Breast epithelium (tissue), 4 donors: ENCODE data around the gene SUFU. TPM values are rescaled to one million over a fixed set of nuclear protein-coding genes. Genes with fewer than 3 reads are reported as not detected.

Experiments used
- DNase-seq, 2 donors: peaks; one replicate each; pipeline ENCODE4 v3.0.0-alpha.2; 2019; ENCODE audit warnings: low spot score in 2 of 2
- H3K27ac ChIP-seq, 2 donors: fragments of 200-600 bp; sonication (generic) in 1 of 2; one replicate each; pipeline ENCODE4 v1.5.1; 2016 to 2019; ENCODE audit warnings: mild to moderate bottlenecking in 1 of 2
- H3K27me3 ChIP-seq, 2 donors: fragments of 200-600 bp; sonication (generic) in 1 of 2; one replicate each; pipeline versions ENCODE4 v1.5.1 to v1.6.0; 2017 to 2019; ENCODE audit warnings: control low read depth in 1 of 2, mild to moderate bottlenecking in 1 of 2
- H3K36me3 ChIP-seq: fragments of 200-600 bp; one replicate; pipeline ENCODE4 v1.5.1; 2019
- H3K4me1 ChIP-seq, 2 donors: fragments of 200-600 bp; sonication (generic); one replicate each; pipeline ENCODE4 v1.5.1; 2016 to 2019; ENCODE audit warnings: control low read depth in 1 of 2
- H3K4me3 ChIP-seq, 3 donors: fragments of 200-600 bp; sonication (generic); 1 replicate in 2 of 3; 2 replicates in 1 of 3; pipeline ENCODE4 v1.5.1; 2016 to 2019; ENCODE audit warnings: mild to moderate bottlenecking in 3 of 3, moderate library complexity in 2 of 3
- H3K9me3 ChIP-seq, 2 donors: fragments of 200-600 bp; sonication (generic) in 1 of 2; one replicate each; pipeline ENCODE4 v1.5.1; 2016 to 2019; ENCODE audit warnings: control low read depth in 1 of 2
- CTCF ChIP-seq, 3 donors: fragments of 450-650 bp; IDR thresholded peaks; one replicate each; pipeline ENCODE4 v1.5.1; 2016 to 2017; ENCODE audit warnings: antibody characterized with exemption in 3 of 3, mild to moderate bottlenecking in 3 of 3, moderate library complexity in 3 of 3
- POLR2A ChIP-seq: fragments of 450-650 bp; IDR thresholded peaks from one replicate; pipeline ENCODE4 v1.6.1; 2016; ENCODE audit warnings: antibody characterized with exemption, mild to moderate bottlenecking, moderate library complexity
- POLR2AphosphoS5 ChIP-seq, 3 donors: sonication (generic); formaldehyde crosslinking; IDR thresholded peaks; one replicate each; pipeline ENCODE4 v1.6.1; 2017; ENCODE audit warnings: antibody characterized with exemption in 3 of 3
- intact Hi-C: fragments of 100-400 bp; cut with DNase I; formaldehyde crosslinking; loops from one replicate; pipeline ENCODE4 v1.15.1; 2023; ENCODE audit warnings: low total_unique reads
- total RNA-seq, 3 donors: library from RNA; depleted of rRNA; stranded (reverse); fragments of >200 nt; gene quantifications; one replicate each; pipeline ENCODE4 v1.1.0, GENCODE V29; 2016

SUFU gene
- total RNA-seq, 3 donors from 2014 or later = 6.2 to 9.1 (median 8.6) TPM

GRCh38 chr10:102644066-102644645 is 140.4 kb downstream of the SUFU start, which contains the start of gene TRIM8:
TSS of gene TRIM8 (plus strand) at chr10:102644479. CDS start at chr10:102644618, 139 bp downstream.
- no peaks in the 10 kb centered on the region for H3K27me3 ChIP-seq
- no peaks in the 10 kb centered on the region for H3K36me3 ChIP-seq
- intact Hi-C loops = no loop called here
- H3K4me3 ChIP-seq = peak within 1 kb of the TSS; percentile 85 to 96 (median 92)
- H3K4me1 ChIP-seq = peaks cover 2 to 30% of the 10 kb centered on the region in 2 donors
- H3K9me3 ChIP-seq = no peaks in the 10 kb centered on the region
- peak within 1 kb of the TSS; percentile 99 to 100 for H3K27ac ChIP-seq
- TF ChIP-seq CTCF (IDR thresholded peaks at IDR 0.05) (no peak), POLR2AphosphoS5 (IDR thresholded peaks at IDR 0.05) (peak in 1 of 3 donors; percentile 11)
- no peak for DNase-seq

- Histone ChIP-seq H3K4me3 (peak overlapping the region; percentile 85 to 96 (median 92)), H3K36me3 (no peaks in the 10 kb centered on the region), H3K27ac (peak overlapping the region; percentile 99 to 100), H3K4me1 (peaks cover 3 to 37% of the 10 kb centered on the region in 2 donors), H3K27me3 (no peaks in the 10 kb centered on the region), H3K9me3 (no peaks in the 10 kb centered on the region)
- intact Hi-C loops = no loop called here
- DNase-seq = peak; percentile 75 to 85
- TF ChIP-seq CTCF (IDR thresholded peaks at IDR 0.05) (peak in 1 of 3 donors; percentile 45), POLR2A (peak; percentile 0), POLR2AphosphoS5 (IDR thresholded peaks at IDR 0.05) (peak in 2 of 3 donors; percentile 41 to 61)
Measured at GRCh38 chr10:102644646-102645387, 141.0 kb downstream of the SUFU start.

GRCh38 chr10:102645388-102645740 is 141.6 kb downstream of the SUFU start:
- H3K27ac ChIP-seq = peak overlapping the region; percentile 99 to 100
- DNase-seq = peak; percentile 78 to 85
- peaks cover 3 to 42% of the 10 kb centered on the region in 2 donors for H3K4me1 ChIP-seq
- H3K36me3 ChIP-seq = no peaks in the 10 kb centered on the region
- no peaks in the 10 kb centered on the region for H3K27me3 ChIP-seq
- no peak for TF ChIP-seq CTCF (IDR thresholded peaks at IDR 0.05)
- TF ChIP-seq POLR2AphosphoS5 (IDR thresholded peaks at IDR 0.05) = peak in 1 of 3 donors; percentile 9
- H3K4me3 ChIP-seq = peak overlapping the region; percentile 85 to 96 (median 92)
- no peaks in the 10 kb centered on the region for H3K9me3 ChIP-seq
- intact Hi-C loops = no loop called here

- intact Hi-C loops = no loop called here
- H3K27ac ChIP-seq = peak overlapping the region; percentile 99 to 100
- no peaks in the 10 kb centered on the region for H3K9me3 ChIP-seq
- TF ChIP-seq POLR2A = peak; percentile 55
- TF ChIP-seq CTCF (IDR thresholded peaks at IDR 0.05) = peak in 1 of 3 donors; percentile 7
- peak; percentile 76 to 97 (median 80) for TF ChIP-seq POLR2AphosphoS5 (IDR thresholded peaks at IDR 0.05)
- peak overlapping the region; percentile 85 to 96 (median 92) for H3K4me3 ChIP-seq
- H3K36me3 ChIP-seq = no peaks in the 10 kb centered on the region
- H3K4me1 ChIP-seq = peaks cover 5 to 47% of the 10 kb centered on the region in 2 donors
- DNase-seq = peak; percentile 82 to 84
- no peaks in the 10 kb centered on the region for H3K27me3 ChIP-seq
Measured at GRCh38 chr10:102645741-102646609, 142.2 kb downstream of the SUFU start.
